SU-DHL-6 (cell line): ENCODE data around the gene ACER2.
"Not testable (repeated sequence)": the region's sequence is repeated elsewhere in the genome, so short reads cannot be mapped to it uniquely, and the experiment has no call there.

Source experiments
- EZH2phosphoT487 ChIP-seq: fragments of 200-600 bp; sonication (generic), shearing (Covaris generic); conservative IDR thresholded peaks from 2 replicates; pipeline ENCODE4 v1.6.1; 2018; ENCODE audit warnings: mild to moderate bottlenecking, antibody characterized with exemption, low read length, moderate library complexity, mixed read lengths
- TF ChIP-seq, protein P1 (sequence below): fragments of 200-600 bp; sonication (generic); IDR thresholded peaks from one replicate; pipeline ENCODE4 v1.5.1; 2017; ENCODE audit warnings: antibody characterized with exemption, mild to moderate bottlenecking, low read length, moderate library complexity; ENCODE audit not compliant: insufficient read depth, poor library complexity, severe bottlenecking

DNA sequence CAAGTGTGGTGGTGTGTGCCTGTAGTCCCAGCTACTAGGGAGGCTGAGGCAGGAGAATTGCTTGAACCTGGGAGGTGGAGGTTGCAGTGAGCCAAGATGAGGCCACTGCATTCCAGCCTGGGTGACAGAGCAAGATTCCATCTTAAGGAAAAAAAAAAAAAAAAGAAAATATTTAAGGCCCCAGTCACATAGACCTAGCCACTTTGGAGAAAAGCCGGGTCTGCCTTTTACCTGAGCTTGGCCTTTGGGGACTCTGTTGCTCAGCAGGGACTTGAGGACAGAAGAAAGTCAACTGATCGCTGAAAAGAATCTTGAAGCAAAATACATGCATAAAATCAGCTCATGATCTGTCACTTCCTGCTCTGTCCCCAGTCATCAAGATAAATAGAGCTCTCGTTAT is 4.6 kb downstream of the ACER2 start:
- TF ChIP-seq, protein P1, sequence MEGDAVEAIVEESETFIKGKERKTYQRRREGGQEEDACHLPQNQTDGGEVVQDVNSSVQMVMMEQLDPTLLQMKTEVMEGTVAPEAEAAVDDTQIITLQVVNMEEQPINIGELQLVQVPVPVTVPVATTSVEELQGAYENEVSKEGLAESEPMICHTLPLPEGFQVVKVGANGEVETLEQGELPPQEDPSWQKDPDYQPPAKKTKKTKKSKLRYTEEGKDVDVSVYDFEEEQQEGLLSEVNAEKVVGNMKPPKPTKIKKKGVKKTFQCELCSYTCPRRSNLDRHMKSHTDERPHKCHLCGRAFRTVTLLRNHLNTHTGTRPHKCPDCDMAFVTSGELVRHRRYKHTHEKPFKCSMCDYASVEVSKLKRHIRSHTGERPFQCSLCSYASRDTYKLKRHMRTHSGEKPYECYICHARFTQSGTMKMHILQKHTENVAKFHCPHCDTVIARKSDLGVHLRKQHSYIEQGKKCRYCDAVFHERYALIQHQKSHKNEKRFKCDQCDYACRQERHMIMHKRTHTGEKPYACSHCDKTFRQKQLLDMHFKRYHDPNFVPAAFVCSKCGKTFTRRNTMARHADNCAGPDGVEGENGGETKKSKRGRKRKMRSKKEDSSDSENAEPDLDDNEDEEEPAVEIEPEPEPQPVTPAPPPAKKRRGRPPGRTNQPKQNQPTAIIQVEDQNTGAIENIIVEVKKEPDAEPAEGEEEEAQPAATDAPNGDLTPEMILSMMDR = not testable (repeated sequence)
- TF ChIP-seq EZH2phosphoT487 = not testable (repeated sequence)
